OCI-LY1 (cell line): Measurements from ENCODE around the gene MOSMO.
A peak's percentile ranks its signal among the peaks of the same experiment; 100 is the strongest.

Experiments
- H2AFZ ChIP-seq: fragments of 200-600 bp; sonication (generic), shearing (Covaris generic); 2 replicates; pipeline ENCODE4 v1.6.0; 2014; ENCODE audit warnings: antibody characterized with exemption, mild to moderate bottlenecking, low read length
- H3F3A ChIP-seq: fragments of 200-600 bp; sonication (generic), shearing (Covaris generic); 2 replicates; pipeline ENCODE4 v1.6.0; 2014; ENCODE audit warnings: mild to moderate bottlenecking, antibody characterized with exemption, low read length, moderate library complexity; ENCODE audit not compliant: insufficient read depth
- H3K27ac ChIP-seq: fragments of 200-600 bp; sonication (generic); 2 replicates; pipeline ENCODE4 v1.5.1; 2014; ENCODE audit warnings: low read length, mixed run types, mild to moderate bottlenecking, low read depth; ENCODE audit not compliant: poor library complexity, severe bottlenecking
- H3K27me3 ChIP-seq: fragments of 200-600 bp; sonication (generic); 2 replicates; pipeline ENCODE4 v1.6.0; 2014; ENCODE audit warnings: antibody characterized with exemption, mild to moderate bottlenecking, low read length, moderate library complexity; ENCODE audit not compliant: insufficient read depth
- H3K36me3 ChIP-seq: fragments of 200-600 bp; sonication (generic); 2 replicates; pipeline ENCODE4 v1.6.1; 2014; ENCODE audit warnings: mild to moderate bottlenecking, antibody characterized with exemption, low read length, moderate library complexity, mixed read lengths; ENCODE audit not compliant: insufficient read depth
- H3K4me1 ChIP-seq: fragments of 200-600 bp; sonication (generic); 2 replicates; pipeline ENCODE4 v1.5.1; 2014; ENCODE audit warnings: mild to moderate bottlenecking, low read length, moderate library complexity; ENCODE audit not compliant: insufficient read depth, severe bottlenecking
- H3K4me2 ChIP-seq: fragments of 200-600 bp; sonication (generic), shearing (Covaris generic); 2 replicates; pipeline ENCODE4 v1.6.1; 2014; ENCODE audit warnings: low read length
- H3K4me3 ChIP-seq: fragments of 200-600 bp; sonication (generic); 2 replicates; pipeline ENCODE4 v1.5.1; 2014; ENCODE audit warnings: low read length, low read depth, mild to moderate bottlenecking, mixed read lengths; ENCODE audit not compliant: poor library complexity, severe bottlenecking
- H3K79me2 ChIP-seq: fragments of 200-600 bp; shearing (Covaris generic); 2 replicates; pipeline ENCODE4 v1.6.1; 2016; ENCODE audit warnings: mixed run types, low read length, mixed read lengths; ENCODE audit not compliant: insufficient read depth
- H3K9ac ChIP-seq: fragments of 200-600 bp; sonication (generic), shearing (Covaris generic); 2 replicates; pipeline ENCODE4 v1.6.1; 2014; ENCODE audit warnings: mild to moderate bottlenecking, low read length, mixed read lengths
- H3K9me2 ChIP-seq: fragments of 200-600 bp; sonication (generic), shearing (Covaris generic); 2 replicates; pipeline ENCODE4 v1.6.1; 2014; ENCODE audit warnings: low read depth, mild to moderate bottlenecking, low read length, mixed read lengths
- H3K9me3 ChIP-seq: fragments of 200-600 bp; shearing (Covaris generic); 2 replicates; pipeline ENCODE4 v1.6.1; 2014; ENCODE audit warnings: low read length, mixed read lengths
- H4K20me1 ChIP-seq: fragments of 200-600 bp; sonication (generic), shearing (Covaris generic); 2 replicates; pipeline ENCODE4 v1.6.0; 2016; ENCODE audit warnings: mild to moderate bottlenecking, low read length; ENCODE audit not compliant: insufficient read depth
- CTCF ChIP-seq: fragments of 200-600 bp; sonication (generic), shearing (Covaris generic); IDR thresholded peaks from 2 replicates; pipeline ENCODE4 v1.5.1; 2017; ENCODE audit warnings: mild to moderate bottlenecking, antibody characterized with exemption, low read length, moderate library complexity, mixed read lengths
- EZH2 ChIP-seq: fragments of 200-600 bp; sonication (generic), shearing (Covaris generic); IDR thresholded peaks from 2 replicates; pipeline ENCODE4 v1.8.0; 2017; ENCODE audit warnings: borderline replicate concordance, mixed run types, mild to moderate bottlenecking, antibody characterized with exemption, low read length, moderate library complexity, mixed read lengths

MOSMO gene

GRCh38 chr16:22098405-22099255 is 90.7 kb downstream of the MOSMO start:
- no peak overlapping the region for H2AFZ ChIP-seq
- peak overlapping the region; percentile 46; the same call in 1 of the 2 replicates for H3K4me2 ChIP-seq
- H3K9me2 ChIP-seq: no peaks in the 10 kb centered on the region
- no peaks in the 10 kb centered on the region for H3K27me3 ChIP-seq
- H3K4me3 ChIP-seq: no peak overlapping the region
- no peaks in the 10 kb centered on the region for H4K20me1 ChIP-seq
- TF ChIP-seq CTCF: peak; percentile 81
- no peak for TF ChIP-seq EZH2
- H3F3A ChIP-seq: no peaks in the 10 kb centered on the region
- no peak overlapping the region for H3K9ac ChIP-seq
- H3K79me2 ChIP-seq: no peaks in the 10 kb centered on the region
- H3K4me1 ChIP-seq: peaks cover 6% of the 10 kb centered on the region
- H3K36me3 ChIP-seq: no peaks in the 10 kb centered on the region
- no peak overlapping the region for H3K27ac ChIP-seq
- H3K9me3 ChIP-seq: no peaks in the 10 kb centered on the region

GRCh38 chr16:22099256-22099975 is 91.5 kb downstream of the MOSMO start:
- H3K4me2 ChIP-seq: peak overlapping the region; percentile 46; the same call in 1 of the 2 replicates
- H3K4me3 ChIP-seq: no peak overlapping the region

GRCh38 chr16:22103441-22103840 is 95.5 kb downstream of the MOSMO start:
- H3K36me3 ChIP-seq: no peaks in the 10 kb centered on the region
- no peaks in the 10 kb centered on the region for H3K9me3 ChIP-seq
- no peaks in the 10 kb centered on the region for H4K20me1 ChIP-seq
- no peaks in the 10 kb centered on the region for H3K79me2 ChIP-seq
- no peak overlapping the region for H3K9ac ChIP-seq
- no peak overlapping the region for H3K4me2 ChIP-seq
- TF ChIP-seq EZH2 (no peak), CTCF (no peak)
- H2AFZ ChIP-seq: no peak overlapping the region
- H3K27ac ChIP-seq: no peak overlapping the region
- no peaks in the 10 kb centered on the region for H3K9me2 ChIP-seq
- H3K4me1 ChIP-seq: peaks cover 4% of the 10 kb centered on the region
- H3F3A ChIP-seq: no peaks in the 10 kb centered on the region
- H3K27me3 ChIP-seq: no peaks in the 10 kb centered on the region
- H3K4me3 ChIP-seq: no peak overlapping the region

More at GRCh38 chr16:22099256-22099975, 91.5 kb downstream of the MOSMO start:
- no peaks in the 10 kb centered on the region for H3F3A ChIP-seq
- H3K9me3 ChIP-seq: no peaks in the 10 kb centered on the region
- H3K9me2 ChIP-seq: no peaks in the 10 kb centered on the region
- no peak overlapping the region for H3K9ac ChIP-seq
- H3K79me2 ChIP-seq: no peaks in the 10 kb centered on the region
- H3K27ac ChIP-seq: no peak overlapping the region
- no peaks in the 10 kb centered on the region for H3K27me3 ChIP-seq
- no peaks in the 10 kb centered on the region for H4K20me1 ChIP-seq
- H3K4me1 ChIP-seq: peaks cover 6% of the 10 kb centered on the region
- H3K36me3 ChIP-seq: no peaks in the 10 kb centered on the region
- TF ChIP-seq EZH2 (no peak), CTCF (no peak)
- H2AFZ ChIP-seq: no peak overlapping the region
